Measurements from ENCODE around the gene MEGF11. TPM values are rescaled to one million over a fixed set of nuclear protein-coding genes. Genes with fewer than 3 reads are reported as not detected.
A peak's percentile ranks its signal among the peaks of the same experiment; 100 is the strongest.

Gene MEGF11
- total and polyA plus RNA-seq, 3 experiments from 2014 or later, result not detected

- Histone ChIP-seq H3K36me3 (ENCODE audit: insufficient read depth, low read length) (no peaks in the 10 kb centered on the region), H3K9me3 (ENCODE audit: low read length) (no peaks in the 10 kb centered on the region), H3K4me3 (ENCODE audit: low read length) (no peak overlapping the region), H3K4me1 (ENCODE audit: insufficient read depth, low read length) (no peaks in the 10 kb centered on the region), H3K27me3 (ENCODE audit: insufficient read depth, low read length, poor library complexity, severe bottlenecking) (no peaks in the 10 kb centered on the region), H3K27ac (ENCODE audit: low read depth, low read length) (no peak overlapping the region)
- Mint-ChIP-seq H3K9me3 (no peaks in the 10 kb centered on the region), H3K4me3 (no peak overlapping the region), H3K4me1 (no peaks in the 10 kb centered on the region), H3K27me3 (peaks cover 5 to 68% of the 10 kb centered on the region in 2 donors), H3K36me3 (no peaks in the 10 kb centered on the region), H3K27ac (no peak overlapping the region)
- CTCF ChIA-PET, result no interaction called here
- DNase-seq, result no peak
- POLR2A ChIA-PET, result no interaction called here
These were observed 129.8 kb downstream of the MEGF11 start for GRCh38 chr15:66123799-66124198.

GRCh38 chr15:66120422-66120821 lies 133.1 kb downstream of the MEGF11 start:
- POLR2A ChIA-PET, result no interaction called here
- Histone ChIP-seq H3K4me3 (ENCODE audit: low read length) (no peak overlapping the region), H3K4me1 (ENCODE audit: insufficient read depth, low read length) (peaks cover 9% of the 10 kb centered on the region), H3K27me3 (ENCODE audit: insufficient read depth, low read length, poor library complexity, severe bottlenecking) (no peaks in the 10 kb centered on the region), H3K27ac (ENCODE audit: low read depth, low read length) (no peak overlapping the region), H3K9me3 (ENCODE audit: low read length) (no peaks in the 10 kb centered on the region), H3K36me3 (ENCODE audit: insufficient read depth, low read length) (no peaks in the 10 kb centered on the region)
- no peak for DNase-seq
- Mint-ChIP-seq H3K36me3 (no peaks in the 10 kb centered on the region), H3K27me3 (peaks cover 5 to 48% of the 10 kb centered on the region in 2 donors), H3K27ac (no peak overlapping the region), H3K9me3 (no peaks in the 10 kb centered on the region), H3K4me3 (peak overlapping the region in 1 of 7 donors; percentile 13), H3K4me1 (peaks cover 7 to 10% (median 8%) of the 10 kb centered on the region in 3 donors)
- CTCF ChIA-PET, result no interaction called here

DNA sequence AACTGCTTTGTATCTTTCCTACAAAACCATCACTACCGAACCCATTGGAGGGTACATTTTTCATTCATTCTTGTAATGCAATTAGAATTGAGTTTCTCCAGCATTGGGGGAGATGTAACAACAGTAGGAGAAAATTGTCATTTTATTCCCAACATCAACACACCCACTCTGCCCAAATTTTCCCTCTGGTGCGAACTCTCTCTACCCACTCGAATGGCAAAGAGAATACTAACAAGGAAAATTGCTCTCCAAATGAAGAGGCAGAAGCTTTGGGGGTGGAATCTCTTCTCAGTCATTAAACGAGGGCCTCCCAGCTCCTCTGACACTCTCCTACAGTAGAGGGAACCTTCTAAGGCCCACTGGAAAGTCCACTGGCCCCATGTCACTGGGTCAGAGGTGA lies 135.7 kb downstream of the MEGF11 start:
- POLR2A ChIA-PET, result no interaction called here
- peaks cover 7 to 10% (median 10%) of the 10 kb centered on the region in 3 donors for H3K4me1 Mint-ChIP-seq
- no peak for DNase-seq
- Histone ChIP-seq H3K27me3 (ENCODE audit: insufficient read depth, low read length, poor library complexity, severe bottlenecking) (peaks cover 5% of the 10 kb centered on the region), H3K4me3 (ENCODE audit: low read length) (no peak overlapping the region), H3K4me1 (ENCODE audit: insufficient read depth, low read length) (peaks cover 9% of the 10 kb centered on the region), H3K9me3 (ENCODE audit: low read length) (no peaks in the 10 kb centered on the region), H3K27ac (ENCODE audit: low read depth, low read length) (no peak overlapping the region), H3K36me3 (ENCODE audit: insufficient read depth, low read length) (no peaks in the 10 kb centered on the region)
- H3K9me3 Mint-ChIP-seq, result no peaks in the 10 kb centered on the region
- no peak overlapping the region for H3K4me3 Mint-ChIP-seq
- H3K27ac Mint-ChIP-seq, result peak overlapping the region in 1 of 8 donors; percentile 19
- H3K36me3 Mint-ChIP-seq, result no peaks in the 10 kb centered on the region
- H3K27me3 Mint-ChIP-seq, result peaks cover 2 to 25% of the 10 kb centered on the region in 2 donors
- CTCF ChIA-PET, result no interaction called here

DNA sequence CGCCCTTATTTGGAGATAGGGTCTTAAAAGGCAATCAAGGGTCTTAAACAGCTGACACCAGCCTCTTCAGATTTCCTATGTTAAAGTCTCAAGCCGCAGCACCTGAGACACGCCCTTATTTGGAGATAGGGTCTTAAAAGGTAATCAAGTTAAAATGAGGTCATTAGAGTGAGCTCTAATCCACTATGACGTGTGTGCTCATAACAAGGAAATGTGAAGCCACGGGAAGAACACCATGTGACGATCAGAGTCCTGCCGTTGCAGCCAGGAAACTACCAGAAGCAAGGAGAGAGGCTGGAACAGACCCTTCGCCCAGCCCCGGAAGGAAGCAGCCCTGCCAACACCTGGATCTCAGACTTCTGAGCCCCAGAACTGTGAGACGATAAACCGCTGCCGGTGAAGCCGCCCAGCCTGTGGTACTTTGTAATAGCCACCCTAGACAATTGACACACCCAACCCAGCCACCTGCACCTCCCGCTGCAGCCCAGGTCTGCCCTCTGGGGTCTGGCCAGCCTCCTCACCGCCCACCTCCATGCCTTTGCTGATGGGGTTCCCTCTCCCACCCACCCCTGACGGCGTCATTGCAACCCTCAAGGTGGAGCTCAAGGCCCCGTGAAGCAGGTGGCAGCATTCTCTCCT lies 137.9 kb downstream of the MEGF11 start:
- H3K9me3 ChIP-seq (ENCODE audit: low read length), result no peaks in the 10 kb centered on the region
- Mint-ChIP-seq H3K36me3 (no peaks in the 10 kb centered on the region), H3K4me3 (peak overlapping the region in 5 of 7 donors; percentile 29 to 76 (median 41)), H3K27me3 (peaks cover 0 to 14% of the 10 kb centered on the region in 2 donors), H3K9me3 (no peaks in the 10 kb centered on the region), H3K27ac (peak overlapping the region; percentile 35 to 92 (median 79)), H3K4me1 (peaks cover 7 to 10% (median 10%) of the 10 kb centered on the region in 3 donors)
- no peaks in the 10 kb centered on the region for H3K36me3 ChIP-seq (ENCODE audit: insufficient read depth, low read length)
- no peak overlapping the region for H3K27ac ChIP-seq (ENCODE audit: low read depth, low read length)
- CTCF ChIA-PET, result no interaction called here
- H3K4me3 ChIP-seq (ENCODE audit: low read length), result no peak overlapping the region
- DNase-seq, result peak; percentile 27 to 63 (median 57)
- peaks cover 9% of the 10 kb centered on the region for H3K4me1 ChIP-seq (ENCODE audit: insufficient read depth, low read length)
- POLR2A ChIA-PET, result no interaction called here
- H3K27me3 ChIP-seq (ENCODE audit: insufficient read depth, low read length, poor library complexity, severe bottlenecking), result peaks cover 11% of the 10 kb centered on the region

DNA sequence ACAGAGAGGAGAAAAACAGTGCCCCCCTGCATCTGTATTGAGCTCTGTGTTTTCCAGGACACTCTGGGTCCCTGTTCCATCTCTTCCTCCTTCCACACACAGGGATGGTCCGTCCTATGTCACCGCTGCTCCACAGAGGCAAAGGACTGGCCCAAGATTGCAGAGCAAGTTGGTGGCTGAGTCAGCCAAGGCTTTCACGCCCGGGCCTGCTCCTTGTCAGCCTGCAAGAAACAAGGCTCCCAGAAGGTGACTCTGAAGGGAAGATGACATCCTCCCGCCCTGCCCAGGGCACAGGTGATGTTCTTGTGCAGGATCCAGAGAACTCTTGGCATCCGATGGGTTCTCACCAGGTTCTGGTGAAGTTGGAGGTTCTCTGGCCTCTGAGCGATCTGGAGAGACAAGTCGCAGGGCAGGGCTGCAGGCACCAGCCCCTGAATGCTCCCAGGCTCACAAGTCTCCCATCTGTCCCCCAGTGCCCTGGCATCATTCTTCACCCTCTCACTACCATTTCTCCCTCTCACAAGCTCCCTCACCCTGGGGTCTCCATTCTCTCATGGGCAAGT lies 138.6 kb downstream of the MEGF11 start:
- peaks cover 7 to 10% (median 10%) of the 10 kb centered on the region in 3 donors for H3K4me1 Mint-ChIP-seq
- POLR2A ChIA-PET, result no interaction called here
- H3K36me3 Mint-ChIP-seq, result no peaks in the 10 kb centered on the region
- no peaks in the 10 kb centered on the region for H3K36me3 ChIP-seq (ENCODE audit: insufficient read depth, low read length)
- no peak overlapping the region for H3K4me3 ChIP-seq (ENCODE audit: low read length)
- no peak for DNase-seq
- no peaks in the 10 kb centered on the region for H3K9me3 Mint-ChIP-seq
- H3K27ac ChIP-seq (ENCODE audit: low read depth, low read length), result no peak overlapping the region
- no peak overlapping the region for H3K4me3 Mint-ChIP-seq
- H3K27me3 Mint-ChIP-seq, result peaks cover 4 to 16% of the 10 kb centered on the region in 2 donors
- H3K4me1 ChIP-seq (ENCODE audit: insufficient read depth, low read length), result peaks cover 9% of the 10 kb centered on the region
- no peaks in the 10 kb centered on the region for H3K9me3 ChIP-seq (ENCODE audit: low read length)
- peaks cover 11% of the 10 kb centered on the region for H3K27me3 ChIP-seq (ENCODE audit: insufficient read depth, low read length, poor library complexity, severe bottlenecking)
- peak overlapping the region in 6 of 8 donors; percentile 35 to 92 (median 82) for H3K27ac Mint-ChIP-seq
- CTCF ChIA-PET, result no interaction called here

GRCh38 chr15:66112388-66112787 lies 141.2 kb downstream of the MEGF11 start:
- POLR2A ChIA-PET, result no interaction called here
- CTCF ChIA-PET, result no interaction called here

GRCh38 chr15:66111363-66111762 lies 142.2 kb downstream of the MEGF11 start:
- Mint-ChIP-seq H3K36me3 (no peaks in the 10 kb centered on the region), H3K4me1 (peaks cover 7 to 10% (median 9%) of the 10 kb centered on the region in 3 donors), H3K27ac (no peak overlapping the region), H3K27me3 (peaks cover 28 to 44% of the 10 kb centered on the region in 2 donors), H3K9me3 (no peaks in the 10 kb centered on the region), H3K4me3 (no peak overlapping the region)
- CTCF ChIA-PET, result no interaction called here
- Histone ChIP-seq H3K27me3 (ENCODE audit: insufficient read depth, low read length, poor library complexity, severe bottlenecking) (peaks cover 11% of the 10 kb centered on the region), H3K9me3 (ENCODE audit: low read length) (no peaks in the 10 kb centered on the region), H3K4me1 (ENCODE audit: insufficient read depth, low read length) (peaks cover 5% of the 10 kb centered on the region), H3K4me3 (ENCODE audit: low read length) (no peak overlapping the region), H3K27ac (ENCODE audit: low read depth, low read length) (no peak overlapping the region), H3K36me3 (ENCODE audit: insufficient read depth, low read length) (no peaks in the 10 kb centered on the region)
- POLR2A ChIA-PET, result no interaction called here
- DNase-seq, result no peak

More at GRCh38 chr15:66112388-66112787, 141.2 kb downstream of the MEGF11 start:
- Mint-ChIP-seq H3K9me3 (no peaks in the 10 kb centered on the region), H3K4me1 (peaks cover 7 to 10% (median 10%) of the 10 kb centered on the region in 3 donors), H3K36me3 (no peaks in the 10 kb centered on the region), H3K4me3 (no peak overlapping the region), H3K27me3 (peaks cover 24 to 37% of the 10 kb centered on the region in 2 donors), H3K27ac (peak overlapping the region in 2 of 8 donors; percentile 2 to 4)
- Histone ChIP-seq H3K9me3 (ENCODE audit: low read length) (no peaks in the 10 kb centered on the region), H3K4me3 (ENCODE audit: low read length) (no peak overlapping the region), H3K4me1 (ENCODE audit: insufficient read depth, low read length) (peaks cover 9% of the 10 kb centered on the region), H3K36me3 (ENCODE audit: insufficient read depth, low read length) (no peaks in the 10 kb centered on the region), H3K27ac (ENCODE audit: low read depth, low read length) (no peak overlapping the region), H3K27me3 (ENCODE audit: insufficient read depth, low read length, poor library complexity, severe bottlenecking) (peaks cover 11% of the 10 kb centered on the region)
- DNase-seq, result no peak

DNA sequence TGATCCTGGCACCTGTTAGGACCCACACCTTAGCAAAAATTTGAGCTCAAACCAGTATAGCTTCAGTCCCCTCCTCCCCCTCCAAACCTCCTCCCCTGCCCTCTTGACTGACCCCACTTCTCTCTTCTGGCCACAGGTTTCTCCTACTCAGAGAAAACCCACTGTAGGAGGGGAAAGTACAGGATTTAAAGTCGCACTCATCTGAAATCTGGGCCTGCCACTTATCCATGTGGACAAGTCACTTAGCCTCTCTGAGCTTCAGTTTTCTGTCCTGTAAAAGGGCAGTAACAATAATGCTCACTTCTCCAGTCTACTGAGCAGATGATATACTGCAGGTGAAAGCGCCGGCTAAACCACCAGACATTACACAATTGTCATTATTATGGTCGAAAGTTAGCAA lies 142.7 kb downstream of the MEGF11 start:
- Histone ChIP-seq H3K4me3 (ENCODE audit: low read length) (no peak overlapping the region), H3K36me3 (ENCODE audit: insufficient read depth, low read length) (no peaks in the 10 kb centered on the region), H3K4me1 (ENCODE audit: insufficient read depth, low read length) (no peaks in the 10 kb centered on the region), H3K27me3 (ENCODE audit: insufficient read depth, low read length, poor library complexity, severe bottlenecking) (peaks cover 11% of the 10 kb centered on the region), H3K27ac (ENCODE audit: low read depth, low read length) (no peak overlapping the region), H3K9me3 (ENCODE audit: low read length) (no peaks in the 10 kb centered on the region)
- Mint-ChIP-seq H3K9me3 (no peaks in the 10 kb centered on the region), H3K4me1 (peaks cover 3 to 5% (median 5%) of the 10 kb centered on the region in 3 donors), H3K27ac (no peak overlapping the region), H3K36me3 (no peaks in the 10 kb centered on the region), H3K4me3 (no peak overlapping the region), H3K27me3 (peaks cover 30 to 45% of the 10 kb centered on the region in 2 donors)
- DNase-seq, result no peak
- POLR2A ChIA-PET, result no interaction called here
- CTCF ChIA-PET, result no interaction called here
